Adipocyte (in vitro differentiated cells): ENCODE results near the gene PHACTR2.
"Not testable (repeated sequence)": the region's sequence is repeated elsewhere in the genome, so short reads cannot be mapped to it uniquely, and the experiment has no call there.

ENCODE experiments used
- DNase-seq: peaks from one replicate; pipeline ENCODE4 v3.0.0-alpha.2; 2015; ENCODE audit warnings: low read depth
- H3K27me3 ChIP-seq: replicated peaks from 2 replicates; pipeline ENCODE4 v1.7.0; 2013; ENCODE audit warnings: mild to moderate bottlenecking, low read length, moderate library complexity; ENCODE audit not compliant: control insufficient read depth, insufficient read depth
- H3K36me3 ChIP-seq: 2 replicates; pipeline ENCODE4 v1.7.0; 2013; ENCODE audit warnings: low read length, mild to moderate bottlenecking, moderate library complexity; ENCODE audit not compliant: control insufficient read depth, insufficient read depth, severe bottlenecking
- H3K4me1 ChIP-seq: 2 replicates; pipeline ENCODE4 v1.7.0; 2013; ENCODE audit warnings: mild to moderate bottlenecking, low read length, moderate library complexity; ENCODE audit not compliant: control insufficient read depth, insufficient read depth
- H3K4me3 ChIP-seq: 2 replicates; pipeline ENCODE4 v1.7.0; 2013; ENCODE audit warnings: mild to moderate bottlenecking, low read length, moderate library complexity
- H3K9ac ChIP-seq: 2 replicates; pipeline ENCODE4 v1.7.0; 2013; ENCODE audit warnings: mild to moderate bottlenecking, low read length, moderate library complexity
- H3K9me3 ChIP-seq: 2 replicates; pipeline ENCODE4 v1.7.0; 2013; ENCODE audit warnings: mild to moderate bottlenecking, low read length, moderate library complexity; ENCODE audit not compliant: control insufficient read depth

The PHACTR2 gene

GRCh38 chr6:143872201-143872600 is 194.4 kb downstream of the PHACTR2 start:
- H3K27me3 ChIP-seq = no peaks in the 10 kb centered on the region
- H3K4me1 ChIP-seq = no peaks in the 10 kb centered on the region
- no peak overlapping the region for H3K4me3 ChIP-seq
- no peak overlapping the region for H3K9ac ChIP-seq
- H3K36me3 ChIP-seq = no peaks in the 10 kb centered on the region
- peak; percentile 38 for DNase-seq
- H3K9me3 ChIP-seq = peaks cover 6% of the 10 kb centered on the region

- H3K4me1 ChIP-seq, H3K9ac ChIP-seq, DNase-seq, H3K9me3 ChIP-seq, H3K36me3 ChIP-seq, H3K27me3 ChIP-seq, H3K4me3 ChIP-seq: not testable (repeated sequence)
Measured at GRCh38 chr6:143873600-143873999, 195.8 kb downstream of the PHACTR2 start.

GRCh38 chr6:143874503-143874902 is 196.7 kb downstream of the PHACTR2 start:
- H3K9me3 ChIP-seq, H3K27me3 ChIP-seq, H3K4me1 ChIP-seq, H3K36me3 ChIP-seq, DNase-seq, H3K9ac ChIP-seq, H3K4me3 ChIP-seq: not testable (repeated sequence)

GRCh38 chr6:143877584-143878271 is 200.0 kb downstream of the PHACTR2 start:
- Histone ChIP-seq H3K4me3 (no peak overlapping the region), H3K9me3 (peaks cover 8% of the 10 kb centered on the region), H3K36me3 (no peaks in the 10 kb centered on the region), H3K9ac (no peak overlapping the region), H3K27me3 (no peaks in the 10 kb centered on the region), H3K4me1 (no peaks in the 10 kb centered on the region)
- DNase-seq = no peak

GRCh38 chr6:143878272-143878760 is 200.6 kb downstream of the PHACTR2 start:
- Histone ChIP-seq H3K27me3 (no peaks in the 10 kb centered on the region), H3K9me3 (peaks cover 8% of the 10 kb centered on the region), H3K4me1 (no peaks in the 10 kb centered on the region), H3K9ac (no peak overlapping the region), H3K36me3 (no peaks in the 10 kb centered on the region), H3K4me3 (no peak overlapping the region)
- no peak for DNase-seq

- Histone ChIP-seq H3K36me3 (no peaks in the 10 kb centered on the region), H3K27me3 (no peaks in the 10 kb centered on the region), H3K4me3 (no peak overlapping the region), H3K4me1 (no peaks in the 10 kb centered on the region), H3K9me3 (peaks cover 3% of the 10 kb centered on the region), H3K9ac (no peak overlapping the region)
- no peak for DNase-seq
Measured at GRCh38 chr6:143880412-143880811, 202.6 kb downstream of the PHACTR2 start.
